Measurements from ENCODE around the gene PMM2.

Gene PMM2

DNA sequence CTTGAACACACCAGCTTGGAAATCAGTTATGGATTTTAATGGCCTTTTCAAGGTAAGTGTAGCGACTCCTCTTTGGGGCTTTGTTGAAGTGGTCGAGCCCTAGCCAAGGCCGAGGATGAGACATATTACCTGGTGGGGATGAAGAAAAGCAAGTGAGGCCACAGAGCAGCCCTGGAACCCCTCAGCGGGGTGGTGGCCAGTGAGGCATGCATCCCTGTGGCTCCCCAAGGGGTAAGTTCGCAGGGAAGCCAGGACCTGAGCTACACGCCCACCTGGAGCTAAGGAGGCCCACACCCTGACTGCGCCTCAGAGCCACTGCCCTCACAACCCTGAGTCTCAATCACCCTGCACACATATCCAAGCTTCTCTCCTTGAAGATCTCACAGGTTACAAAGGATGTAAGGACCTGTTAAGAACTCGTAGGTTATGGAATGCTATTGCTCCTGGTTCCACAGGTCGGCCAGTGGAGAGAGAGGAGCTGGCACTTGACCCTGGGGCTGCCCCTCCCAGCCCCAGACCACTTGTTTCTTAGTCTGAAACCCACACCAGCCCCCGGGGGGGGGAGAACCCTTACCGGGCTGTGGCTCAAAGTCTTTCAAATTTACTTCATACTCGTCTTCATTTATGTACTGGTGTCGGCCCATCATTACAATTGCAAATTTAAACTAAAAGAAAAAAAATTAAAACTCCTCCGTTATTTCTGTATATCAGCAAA lies 96.5 kb downstream of the PMM2 start:
- peaks cover 85% of the 10 kb centered on the region for H3K36me3 ChIP-seq (ENCODE audit: insufficient read depth, low read length)
- H3K9me3 ChIP-seq (ENCODE audit: low read depth, low read length): no peaks in the 10 kb centered on the region
- no peak overlapping the region for H3K9ac ChIP-seq (ENCODE audit: insufficient read length)
- no peak for DNase-seq (ENCODE audit: low read depth, low spot score)
- H3K27ac ChIP-seq: no peak overlapping the region
- TF ChIP-seq EZH2 (IDR thresholded peaks at IDR 0.05): no peak
- no peak for TF ChIP-seq FOXP2 (optimal IDR thresholded peaks at IDR 0.05; ENCODE audit: control extremely low read depth, extremely low read length, insufficient read depth)
- TF ChIP-seq POLR2AphosphoS5 (IDR thresholded peaks at IDR 0.05; ENCODE audit: borderline replicate concordance, low read depth, low read length): no peak
- no peak overlapping the region for H3K4me3 ChIP-seq

DNA sequence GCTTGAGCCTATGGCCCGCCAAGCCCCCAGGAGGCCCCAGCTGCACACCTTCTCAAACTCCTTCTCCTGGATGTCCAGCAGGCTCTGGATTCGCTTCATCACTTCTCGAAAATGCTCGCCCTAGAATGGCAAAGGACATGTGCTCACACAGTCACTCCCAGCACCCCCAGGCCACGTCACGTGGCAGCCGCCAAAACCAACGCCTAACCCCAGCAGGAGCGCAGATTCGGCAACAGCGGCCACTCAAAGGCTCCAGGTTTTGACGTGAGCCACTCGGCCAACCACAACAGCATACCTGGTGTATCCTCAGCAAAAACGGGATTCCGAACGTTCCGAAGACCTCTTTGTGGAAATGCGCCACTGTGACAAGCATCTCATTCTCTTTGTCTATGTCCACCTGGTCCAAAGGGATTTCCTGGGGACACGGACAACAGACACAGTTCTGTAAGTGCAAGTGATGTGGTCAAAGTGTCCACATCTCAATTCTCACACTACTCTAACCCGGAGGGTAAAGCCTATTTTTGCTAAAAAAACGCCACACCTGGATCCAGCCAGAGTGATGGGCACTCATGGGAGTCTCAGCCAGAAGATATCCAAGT lies 97.2 kb downstream of the PMM2 start:
- TF ChIP-seq FOXP2 (optimal IDR thresholded peaks at IDR 0.05; ENCODE audit: control extremely low read depth, extremely low read length, insufficient read depth) (no peak), EZH2 (IDR thresholded peaks at IDR 0.05) (no peak), POLR2AphosphoS5 (IDR thresholded peaks at IDR 0.05; ENCODE audit: borderline replicate concordance, low read depth, low read length) (no peak)
- Histone ChIP-seq H3K9ac (ENCODE audit: insufficient read length) (no peak overlapping the region), H3K9me3 (ENCODE audit: low read depth, low read length) (no peaks in the 10 kb centered on the region), H3K4me3 (no peak overlapping the region), H3K36me3 (ENCODE audit: insufficient read depth, low read length) (peaks cover 91% of the 10 kb centered on the region), H3K27ac (no peak overlapping the region)
- no peak for DNase-seq (ENCODE audit: low read depth, low spot score)

DNA sequence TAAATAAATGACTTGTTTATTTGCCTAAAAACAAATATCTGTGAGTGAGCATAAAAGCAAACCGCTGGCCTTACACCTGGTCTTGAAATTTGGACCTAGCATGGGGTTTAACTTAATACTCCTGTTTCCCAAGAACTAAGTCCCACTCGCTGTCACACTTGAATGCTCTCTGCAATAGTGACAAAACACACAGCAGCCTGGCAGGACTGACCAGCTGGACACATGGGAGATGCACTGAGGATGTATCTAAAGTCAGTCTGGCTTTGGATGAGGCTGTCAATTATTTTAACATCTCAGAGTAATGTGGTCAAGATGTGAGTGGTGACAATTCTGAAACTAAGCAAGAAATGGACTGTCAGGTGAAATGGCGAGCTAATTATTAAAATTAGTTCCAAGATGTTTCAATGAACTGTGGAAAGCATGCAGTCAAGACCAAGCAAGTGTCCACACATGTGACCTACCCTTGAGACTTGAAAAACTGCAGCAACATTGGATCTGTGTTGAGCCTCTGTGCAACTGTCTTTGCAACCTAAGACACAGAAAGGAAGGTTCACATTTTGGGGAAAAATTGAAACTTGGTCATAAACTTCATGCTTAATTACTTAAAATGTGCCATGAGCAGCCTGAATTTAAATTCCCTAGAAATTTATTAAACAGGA lies 101.2 kb downstream of the PMM2 start:
- peaks cover 95% of the 10 kb centered on the region for H3K36me3 ChIP-seq (ENCODE audit: insufficient read depth, low read length)
- H3K9me3 ChIP-seq (ENCODE audit: low read depth, low read length): no peaks in the 10 kb centered on the region
- H3K9ac ChIP-seq (ENCODE audit: insufficient read length): no peak overlapping the region
- H3K27ac ChIP-seq: no peak overlapping the region
- TF ChIP-seq POLR2AphosphoS5 (IDR thresholded peaks at IDR 0.05; ENCODE audit: borderline replicate concordance, low read depth, low read length): no peak
- TF ChIP-seq EZH2 (IDR thresholded peaks at IDR 0.05): no peak
- TF ChIP-seq FOXP2 (optimal IDR thresholded peaks at IDR 0.05; ENCODE audit: control extremely low read depth, extremely low read length, insufficient read depth): no peak
- DNase-seq (ENCODE audit: low read depth, low spot score): no peak
- H3K4me3 ChIP-seq: no peak overlapping the region

Data from SK-N-MC (cell line).